Measurements from ENCODE around the gene GUCY1A2. TPM values are rescaled to one million over a fixed set of nuclear protein-coding genes. Genes with fewer than 3 reads are reported as not detected.

The GUCY1A2 gene
- total and polyA plus RNA-seq, 2 donors (not counting 3 experiments of a cell fraction or from before 2014, with no cell fraction given): 0.02 to 0.03 TPM

DNA sequence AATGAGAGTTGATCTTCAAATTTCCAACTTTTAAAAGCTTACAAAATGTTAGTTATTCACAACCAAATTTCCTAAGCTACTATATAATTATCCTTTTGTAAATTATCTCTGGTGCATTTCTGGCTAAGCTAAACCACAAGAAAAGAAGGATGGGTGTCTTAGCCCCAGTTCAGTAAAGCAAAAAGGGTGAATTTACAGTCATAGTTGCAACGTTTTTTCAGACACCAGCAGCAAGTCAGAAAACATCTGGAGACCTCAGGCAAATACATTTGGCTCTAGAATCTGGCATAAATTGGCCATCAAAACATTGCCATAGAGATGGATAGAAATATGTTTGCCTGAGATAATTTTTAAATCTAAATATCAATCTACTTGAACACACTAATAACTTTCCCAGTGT, 257.0 kb downstream of the GUCY1A2 start:
- Histone ChIP-seq H3K27ac (ENCODE audit: insufficient read depth, low read depth, low read length) (no peak overlapping the region), H3K4me1 (ENCODE audit: control insufficient read depth, extremely low read depth, insufficient read depth, low read length) (no peaks in the 10 kb centered on the region), H4K20me1 (replicated peaks; ENCODE audit: control insufficient read depth, extremely low read depth, insufficient read depth, low read length) (no peaks in the 10 kb centered on the region), H3K4me3 (replicated peaks in 1 of 3; ENCODE audit: insufficient read depth in 1 of 3, low read depth in 1 of 3, low read length in 3 of 3) (no peak overlapping the region), H3K4me2 (ENCODE audit: insufficient read depth, low read length) (no peak overlapping the region), H3K36me3 (ENCODE audit: control insufficient read depth in 2 of 2, extremely low read depth in 1 of 2, insufficient read depth in 2 of 2, low read length in 2 of 2) (no peaks in the 10 kb centered on the region), H3K9ac (replicated peaks; ENCODE audit: extremely low read depth, insufficient read depth, low read length) (no peak overlapping the region), H3K27me3 (ENCODE audit: control insufficient read depth in 2 of 2, insufficient read depth in 2 of 2, low read length in 2 of 2) (no peaks in the 10 kb centered on the region), H3K9me1 (replicated peaks; ENCODE audit: control insufficient read depth, extremely low read depth, insufficient read depth, low read length) (no peaks in the 10 kb centered on the region), H2AFZ (ENCODE audit: low read depth, low read length) (no peak overlapping the region), H3K9me3 (replicated peaks; ENCODE audit: control insufficient read depth, insufficient read depth, low read length) (peaks cover 2% of the 10 kb centered on the region), H3K79me2 (ENCODE audit: control insufficient read depth, insufficient read depth, low read length) (no peaks in the 10 kb centered on the region)
- no peak for FAIRE-seq
- DNase-seq (ENCODE audit: low read depth, low spot score): no peak
- ChIA-PET POLR2A (no interaction called here), CTCF (no interaction called here)
- no TSS peak for BruUV-seq (replicated peaks)
- dilution Hi-C loops (cut with MboI; ENCODE audit: extremely low pct_ligation_motif_present, low sequenced_read_pairs): no loop called here
- intact Hi-C loops (cut with micrococcal nuclease): no loop called here
- TF ChIP-seq, protein P1, sequence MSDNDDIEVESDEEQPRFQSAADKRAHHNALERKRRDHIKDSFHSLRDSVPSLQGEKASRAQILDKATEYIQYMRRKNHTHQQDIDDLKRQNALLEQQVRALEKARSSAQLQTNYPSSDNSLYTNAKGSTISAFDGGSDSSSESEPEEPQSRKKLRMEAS (IDR thresholded peaks at IDR 0.05; ENCODE audit: insufficient read depth, insufficient read length): no peak
- no peak for TF ChIP-seq MYC (IDR thresholded peaks at IDR 0.05; ENCODE audit: low read depth, low read length)

DNA sequence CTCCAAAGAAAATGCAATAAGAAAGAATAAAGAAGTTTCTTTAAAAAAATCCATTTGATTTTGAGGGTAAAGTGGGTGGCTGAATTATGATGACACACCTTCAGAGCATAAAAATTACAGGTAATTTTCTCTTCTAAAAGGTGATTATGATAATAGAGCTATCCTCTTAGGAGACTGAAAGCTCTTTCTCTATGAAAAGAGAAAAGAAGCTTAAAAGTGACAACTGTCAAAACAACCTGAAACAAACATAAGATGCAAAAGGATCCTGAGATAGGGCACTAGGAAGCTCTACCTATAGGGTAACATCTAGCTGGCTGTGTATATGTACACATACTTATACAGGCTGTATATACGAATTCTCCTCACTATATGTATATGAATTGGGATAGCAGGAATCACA, 270.2 kb downstream of the GUCY1A2 start:
- H3K79me2 ChIP-seq (ENCODE audit: control insufficient read depth, insufficient read depth, low read length): no peaks in the 10 kb centered on the region
- ChIA-PET CTCF (no interaction called here), POLR2A (no interaction called here)
- no peak overlapping the region for H3K9ac ChIP-seq (replicated peaks; ENCODE audit: extremely low read depth, insufficient read depth, low read length)
- H3K27ac ChIP-seq (ENCODE audit: insufficient read depth, low read depth, low read length): no peak overlapping the region
- H2AFZ ChIP-seq (ENCODE audit: low read depth, low read length): no peak overlapping the region
- no peak for TF ChIP-seq EZH2 (IDR thresholded peaks at IDR 0.05; ENCODE audit: borderline replicate concordance, low read depth, low read length, severe bottlenecking)
- TF ChIP-seq, protein P2, sequence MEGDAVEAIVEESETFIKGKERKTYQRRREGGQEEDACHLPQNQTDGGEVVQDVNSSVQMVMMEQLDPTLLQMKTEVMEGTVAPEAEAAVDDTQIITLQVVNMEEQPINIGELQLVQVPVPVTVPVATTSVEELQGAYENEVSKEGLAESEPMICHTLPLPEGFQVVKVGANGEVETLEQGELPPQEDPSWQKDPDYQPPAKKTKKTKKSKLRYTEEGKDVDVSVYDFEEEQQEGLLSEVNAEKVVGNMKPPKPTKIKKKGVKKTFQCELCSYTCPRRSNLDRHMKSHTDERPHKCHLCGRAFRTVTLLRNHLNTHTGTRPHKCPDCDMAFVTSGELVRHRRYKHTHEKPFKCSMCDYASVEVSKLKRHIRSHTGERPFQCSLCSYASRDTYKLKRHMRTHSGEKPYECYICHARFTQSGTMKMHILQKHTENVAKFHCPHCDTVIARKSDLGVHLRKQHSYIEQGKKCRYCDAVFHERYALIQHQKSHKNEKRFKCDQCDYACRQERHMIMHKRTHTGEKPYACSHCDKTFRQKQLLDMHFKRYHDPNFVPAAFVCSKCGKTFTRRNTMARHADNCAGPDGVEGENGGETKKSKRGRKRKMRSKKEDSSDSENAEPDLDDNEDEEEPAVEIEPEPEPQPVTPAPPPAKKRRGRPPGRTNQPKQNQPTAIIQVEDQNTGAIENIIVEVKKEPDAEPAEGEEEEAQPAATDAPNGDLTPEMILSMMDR (IDR thresholded peaks at IDR 0.05; ENCODE audit: extremely low read depth in 1 of 2, insufficient read depth in 1 of 2, low read depth in 1 of 2, low read length in 2 of 2): no peak
- no peak for TF ChIP-seq POLR2A (IDR thresholded peaks at IDR 0.05; ENCODE audit: low read depth, low read length)
- no peak for TF ChIP-seq GATA2 (IDR thresholded peaks at IDR 0.05; ENCODE audit: insufficient read depth, insufficient read length, low read depth, low read length)
- TF ChIP-seq FOS (IDR thresholded peaks at IDR 0.05; ENCODE audit: borderline replicate concordance, insufficient read depth, low read length): no peak
- TF ChIP-seq POLR2AphosphoS5 (IDR thresholded peaks at IDR 0.05; ENCODE audit: insufficient read depth, low read depth, low read length): no peak
- TF ChIP-seq, protein P1 (IDR thresholded peaks at IDR 0.05; ENCODE audit: insufficient read depth, insufficient read length): no peak
- TF ChIP-seq MYC (IDR thresholded peaks at IDR 0.05; ENCODE audit: low read depth, low read length): no peak
- no peak for TF ChIP-seq JUN (IDR thresholded peaks at IDR 0.05; ENCODE audit: borderline replicate concordance, insufficient read depth, insufficient read length, low read depth)
- H3K9me1 ChIP-seq (replicated peaks; ENCODE audit: control insufficient read depth, extremely low read depth, insufficient read depth, low read length): no peaks in the 10 kb centered on the region
- BruUV-seq (replicated peaks): no TSS peak
- no peak for FAIRE-seq
- no peaks in the 10 kb centered on the region for H4K20me1 ChIP-seq (replicated peaks; ENCODE audit: control insufficient read depth, extremely low read depth, insufficient read depth, low read length)
- no peaks in the 10 kb centered on the region for H3K4me1 ChIP-seq (ENCODE audit: control insufficient read depth, extremely low read depth, insufficient read depth, low read length)
- H3K4me2 ChIP-seq (ENCODE audit: insufficient read depth, low read length): no peak overlapping the region
- H3K36me3 ChIP-seq (ENCODE audit: control insufficient read depth in 2 of 2, extremely low read depth in 1 of 2, insufficient read depth in 2 of 2, low read length in 2 of 2): no peaks in the 10 kb centered on the region
- no peaks in the 10 kb centered on the region for H3K27me3 ChIP-seq (ENCODE audit: control insufficient read depth in 2 of 2, insufficient read depth in 2 of 2, low read length in 2 of 2)
- H3K4me3 ChIP-seq (replicated peaks in 1 of 3; ENCODE audit: insufficient read depth in 1 of 3, low read depth in 1 of 3, low read length in 3 of 3): no peak overlapping the region
- H3K9me3 ChIP-seq (replicated peaks; ENCODE audit: control insufficient read depth, insufficient read depth, low read length): no peaks in the 10 kb centered on the region
- intact Hi-C loops (cut with micrococcal nuclease) (no loop called here), dilution Hi-C loops (cut with MboI; ENCODE audit: extremely low pct_ligation_motif_present, low sequenced_read_pairs) (no loop called here)
- DNase-seq (ENCODE audit: low read depth, low spot score): no peak
